ES-I3 (cell line): ENCODE data around the gene CTTNBP2NL.
"Not testable (repeated sequence)": the region's sequence is repeated elsewhere in the genome, so short reads cannot be mapped to it uniquely, and the experiment has no call there.

Source experiments
- H3K36me3 ChIP-seq: 2 replicates; pipeline ENCODE4 v1.6.1; 2013; ENCODE audit warnings: mild to moderate bottlenecking, low read length, control low read depth, moderate library complexity; ENCODE audit not compliant: insufficient read depth
- H3K4me1 ChIP-seq: 2 replicates; pipeline ENCODE4 v1.6.1; 2013; ENCODE audit warnings: mild to moderate bottlenecking, control low read depth, low read length; ENCODE audit not compliant: insufficient read depth
- H3K9ac ChIP-seq: 2 replicates; pipeline ENCODE4 v1.6.1; 2013; ENCODE audit warnings: low read depth, mild to moderate bottlenecking, low read length, moderate library complexity
- H3K9me3 ChIP-seq: 2 replicates; pipeline ENCODE4 v1.6.1; 2013; ENCODE audit warnings: mild to moderate bottlenecking, low read length, moderate library complexity; ENCODE audit not compliant: control insufficient read depth, insufficient read depth

The CTTNBP2NL gene

DNA sequence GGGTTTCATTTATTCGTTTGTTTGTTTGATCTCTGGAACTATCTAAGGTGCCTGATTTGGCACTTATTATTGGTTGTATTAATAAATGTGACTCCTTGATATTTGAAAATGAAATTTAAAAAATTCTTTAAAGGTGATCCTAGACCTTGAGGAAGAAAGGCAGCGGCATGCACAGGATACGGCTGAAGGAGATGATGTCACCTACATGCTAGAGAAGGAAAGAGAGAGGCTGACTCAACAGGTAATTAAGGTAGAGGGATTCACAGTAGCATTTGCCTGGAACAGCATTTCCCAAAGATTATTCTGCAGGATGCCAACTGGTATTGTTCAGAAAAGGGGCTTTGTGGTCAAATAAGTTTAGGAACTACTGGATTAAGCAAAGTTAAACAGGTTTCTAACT is 58.3 kb downstream of the CTTNBP2NL start:
- H3K9ac ChIP-seq = no peak overlapping the region
- H3K4me1 ChIP-seq = no peaks in the 10 kb centered on the region
- H3K9me3 ChIP-seq = no peaks in the 10 kb centered on the region
- H3K36me3 ChIP-seq = peaks cover 23% of the 10 kb centered on the region

DNA sequence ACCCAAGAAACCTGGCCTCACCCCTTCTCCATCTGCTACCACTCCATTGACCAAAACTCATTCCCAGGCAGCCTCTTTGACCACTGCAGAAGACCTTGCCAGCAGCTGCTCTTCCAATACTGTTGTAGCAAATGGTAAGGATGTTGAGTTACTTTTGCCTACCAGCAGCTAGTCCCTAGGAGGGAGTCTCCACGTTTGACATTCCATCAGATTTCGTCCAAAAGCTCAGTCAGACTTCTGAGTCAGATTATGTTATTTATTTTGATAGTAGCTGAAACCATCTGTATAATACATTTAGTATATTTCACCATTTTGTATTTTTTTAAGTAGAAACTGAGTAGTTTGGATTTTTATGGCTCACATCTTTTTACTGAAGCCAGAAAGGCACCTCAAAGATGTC is 61.2 kb downstream of the CTTNBP2NL start:
- no peak overlapping the region for H3K9ac ChIP-seq
- no peaks in the 10 kb centered on the region; the same call in 1 of the 2 replicates for H3K4me1 ChIP-seq
- no peaks in the 10 kb centered on the region for H3K9me3 ChIP-seq
- H3K36me3 ChIP-seq = peaks cover 20% of the 10 kb centered on the region

DNA sequence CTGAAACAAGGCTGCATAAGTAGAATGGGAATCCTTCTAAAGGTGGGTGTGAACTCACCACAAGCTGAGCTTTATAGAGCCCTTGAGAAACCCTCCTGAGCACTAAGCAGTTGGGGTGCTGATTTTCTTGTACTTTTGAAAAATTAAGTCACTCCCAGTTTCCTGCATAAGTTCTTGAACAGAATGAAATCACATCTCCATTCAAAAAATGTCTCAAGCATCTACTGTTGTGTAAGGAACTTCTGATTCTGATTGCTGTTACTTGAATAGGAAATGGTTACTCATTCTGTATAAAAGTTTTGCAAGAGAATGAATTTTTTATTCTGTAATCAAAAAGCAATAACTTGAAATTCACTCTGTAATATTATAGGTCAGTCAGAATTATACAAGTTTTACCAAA is 61.9 kb downstream of the CTTNBP2NL start:
- Histone ChIP-seq H3K36me3 (peaks cover 20% of the 10 kb centered on the region), H3K9me3 (no peaks in the 10 kb centered on the region), H3K4me1 (no peaks in the 10 kb centered on the region; the same call in 1 of the 2 replicates), H3K9ac (no peak overlapping the region)

DNA sequence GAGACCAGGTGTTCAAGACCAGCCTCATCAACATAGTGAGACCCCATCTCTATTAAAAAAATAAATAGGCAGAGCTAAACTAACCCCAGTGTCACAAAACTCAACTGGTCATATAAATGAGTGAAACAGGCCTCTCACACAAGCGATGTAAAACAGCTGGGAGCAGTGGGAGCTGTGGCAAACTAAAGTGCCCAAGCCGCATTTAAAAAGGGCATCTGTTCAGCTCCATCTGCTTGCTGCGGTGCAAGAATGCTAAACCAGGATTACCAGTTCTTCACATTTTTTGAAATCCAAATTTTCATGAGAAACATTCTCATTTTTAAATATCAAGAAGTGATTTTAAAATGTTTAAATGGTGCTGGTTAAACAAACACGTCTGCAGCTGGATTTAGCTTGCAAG is 62.7 kb downstream of the CTTNBP2NL start:
- H3K9ac ChIP-seq = no peak overlapping the region
- H3K9me3 ChIP-seq = no peaks in the 10 kb centered on the region
- peaks cover 20% of the 10 kb centered on the region for H3K36me3 ChIP-seq
- H3K4me1 ChIP-seq = no peaks in the 10 kb centered on the region; the same call in 1 of the 2 replicates

DNA sequence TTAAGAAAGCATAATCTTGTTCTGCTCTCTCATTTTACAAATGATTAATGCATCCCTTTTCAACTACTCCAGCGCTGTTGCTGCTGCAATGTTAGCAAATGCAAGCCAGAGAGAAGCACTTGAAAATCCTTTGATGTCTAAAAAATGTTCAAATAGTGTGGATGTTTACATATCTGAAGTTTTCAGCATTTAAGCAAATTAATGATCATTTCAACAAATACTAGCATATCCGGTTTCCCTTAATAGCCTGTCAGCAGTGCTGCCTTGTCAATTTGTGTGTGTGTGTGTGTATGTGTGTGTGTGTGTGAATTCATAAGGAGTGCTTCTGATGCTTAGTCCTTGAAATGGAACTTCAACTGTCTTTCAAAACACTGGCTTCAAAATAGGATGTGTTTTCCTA is 64.6 kb downstream of the CTTNBP2NL start:
- Histone ChIP-seq H3K36me3 (peaks cover 20% of the 10 kb centered on the region), H3K9ac (no peak overlapping the region), H3K9me3 (no peaks in the 10 kb centered on the region), H3K4me1 (peaks cover 10% of the 10 kb centered on the region; the same call in 1 of the 2 replicates)

DNA sequence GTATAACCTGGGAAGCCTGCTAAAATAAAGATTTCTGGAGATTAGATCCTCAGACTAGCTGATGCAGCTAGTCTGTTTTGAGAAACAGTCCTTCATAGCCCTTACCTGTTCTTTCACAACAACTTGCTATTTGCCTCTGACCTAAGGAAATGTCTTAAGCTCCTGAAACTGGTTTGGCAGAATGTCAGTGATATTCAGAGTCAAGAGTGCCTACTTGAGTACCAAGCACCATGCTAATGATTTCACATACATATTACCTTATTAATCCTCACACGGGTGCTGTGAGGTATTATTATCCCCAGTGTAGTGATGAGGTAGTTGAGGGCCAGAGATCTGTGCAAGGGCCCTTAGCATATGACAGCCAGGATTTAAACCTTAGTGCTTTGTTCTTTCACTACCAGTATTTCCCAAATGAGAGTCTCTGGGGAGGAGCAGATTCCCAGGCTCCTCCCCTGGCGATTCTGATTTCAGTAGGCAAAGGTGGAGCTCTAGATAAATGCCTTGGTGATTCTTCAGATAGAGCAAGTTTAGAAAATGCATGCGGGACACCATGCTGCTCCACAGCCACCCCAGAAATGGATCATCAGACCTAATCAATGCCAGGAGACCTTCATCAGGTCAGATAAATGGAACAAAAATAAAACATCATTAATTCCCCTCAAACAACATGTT is 65.3 kb downstream of the CTTNBP2NL start:
- Histone ChIP-seq H3K36me3 (peaks cover 15% of the 10 kb centered on the region), H3K9me3 (no peaks in the 10 kb centered on the region), H3K9ac (no peak overlapping the region), H3K4me1 (peaks cover 11% of the 10 kb centered on the region; the same call in 1 of the 2 replicates)

DNA sequence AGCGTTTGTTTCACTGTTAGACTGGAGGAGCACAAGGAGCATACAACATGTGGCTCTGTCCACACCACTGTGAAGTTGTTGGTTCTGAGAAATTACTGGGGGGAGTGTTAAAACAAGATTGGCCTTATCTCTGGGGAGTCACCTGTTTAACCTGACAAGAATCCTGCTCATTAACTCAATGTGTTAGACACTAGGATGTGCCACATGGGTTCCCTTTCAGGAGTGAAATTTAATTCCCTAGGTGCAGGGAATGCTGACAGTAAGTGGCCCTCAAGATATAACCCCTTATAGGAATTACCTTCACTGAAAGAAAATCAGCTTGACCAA is 66.9 kb downstream of the CTTNBP2NL start:
- H3K9me3 ChIP-seq = no peaks in the 10 kb centered on the region
- no peak overlapping the region for H3K9ac ChIP-seq
- H3K4me1 ChIP-seq = peaks cover 11% of the 10 kb centered on the region; the same call in 1 of the 2 replicates
- peaks cover 8% of the 10 kb centered on the region for H3K36me3 ChIP-seq

DNA sequence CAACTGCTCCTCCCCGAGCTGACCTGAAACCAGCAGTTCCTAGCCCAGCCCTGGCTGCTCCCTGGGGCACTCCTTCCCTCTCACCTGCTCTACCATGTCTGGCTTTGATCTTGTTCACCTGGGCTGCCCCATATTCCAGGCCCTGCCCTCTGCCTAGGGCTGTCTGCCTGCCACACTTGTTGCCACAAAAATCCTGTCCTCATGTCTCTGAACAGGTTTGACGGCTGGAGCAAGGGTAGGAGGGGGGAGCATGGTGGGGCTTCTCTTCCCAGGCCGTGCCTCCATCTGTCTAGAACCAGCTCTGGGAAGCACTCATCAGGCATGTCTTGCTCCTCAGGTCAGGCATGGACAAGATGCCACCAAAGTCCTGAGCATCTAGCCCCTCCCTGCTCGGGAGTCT is 68.5 kb downstream of the CTTNBP2NL start:
- Histone ChIP-seq H3K9me3 (no peaks in the 10 kb centered on the region), H3K4me1 (peaks cover 11% of the 10 kb centered on the region; the same call in 1 of the 2 replicates), H3K36me3 (no peaks in the 10 kb centered on the region), H3K9ac (no peak overlapping the region)

DNA sequence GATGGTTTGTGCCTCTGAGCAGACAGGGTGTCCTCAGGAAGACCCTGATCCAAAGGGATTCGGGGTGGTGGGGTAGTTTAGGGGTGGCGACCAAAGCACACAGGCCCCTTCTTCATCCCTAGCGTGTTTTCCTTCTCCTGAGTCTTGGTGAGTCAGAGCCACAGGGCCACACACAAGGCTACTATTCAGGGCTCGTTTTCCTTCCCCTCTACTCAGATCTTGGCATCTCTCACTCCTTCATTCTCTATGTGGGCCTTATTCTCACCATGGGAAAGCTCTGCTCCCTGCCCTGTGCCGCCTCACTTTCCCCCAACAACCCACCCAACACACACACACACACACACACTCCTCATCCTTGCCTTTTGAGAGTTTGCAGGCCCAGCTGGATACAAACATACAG is 69.1 kb downstream of the CTTNBP2NL start:
- Histone ChIP-seq H3K9ac (no peak overlapping the region), H3K36me3 (no peaks in the 10 kb centered on the region), H3K9me3 (no peaks in the 10 kb centered on the region), H3K4me1 (peaks cover 11% of the 10 kb centered on the region; the same call in 1 of the 2 replicates)

DNA sequence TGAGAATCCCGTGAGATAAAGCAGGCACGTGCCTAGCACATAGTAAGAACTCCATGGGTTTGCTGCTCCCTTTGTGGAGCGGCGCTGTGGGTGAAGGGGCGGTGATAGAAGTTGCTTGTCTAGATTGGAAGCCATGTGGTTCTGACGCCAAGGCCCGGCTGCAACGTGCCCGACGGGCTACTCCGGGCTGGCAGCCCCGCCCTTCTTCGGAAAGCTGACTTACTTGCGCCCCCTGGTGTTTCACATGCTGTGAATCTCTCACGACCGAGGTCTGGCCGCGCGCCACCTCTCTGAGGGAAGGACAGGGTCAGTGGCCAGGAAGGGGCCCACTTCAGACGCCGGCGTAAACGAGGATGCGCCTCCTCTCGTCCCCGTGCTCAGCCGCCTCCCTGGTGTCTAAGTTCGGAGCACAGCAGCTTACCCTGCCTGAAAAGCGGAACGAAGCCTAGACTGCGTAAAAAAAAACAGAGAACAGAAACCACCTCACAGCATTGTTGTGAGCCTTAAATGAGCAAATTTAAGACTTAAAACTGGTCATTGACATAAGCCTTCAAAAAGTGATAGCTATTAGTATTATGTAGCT is 70.2 kb downstream of the CTTNBP2NL start:
- Histone ChIP-seq H3K36me3 (no peaks in the 10 kb centered on the region), H3K4me1 (peaks cover 11% of the 10 kb centered on the region; the same call in 1 of the 2 replicates), H3K9me3 (no peaks in the 10 kb centered on the region), H3K9ac (peak overlapping the region; percentile 28; the same call in 1 of the 2 replicates)

DNA sequence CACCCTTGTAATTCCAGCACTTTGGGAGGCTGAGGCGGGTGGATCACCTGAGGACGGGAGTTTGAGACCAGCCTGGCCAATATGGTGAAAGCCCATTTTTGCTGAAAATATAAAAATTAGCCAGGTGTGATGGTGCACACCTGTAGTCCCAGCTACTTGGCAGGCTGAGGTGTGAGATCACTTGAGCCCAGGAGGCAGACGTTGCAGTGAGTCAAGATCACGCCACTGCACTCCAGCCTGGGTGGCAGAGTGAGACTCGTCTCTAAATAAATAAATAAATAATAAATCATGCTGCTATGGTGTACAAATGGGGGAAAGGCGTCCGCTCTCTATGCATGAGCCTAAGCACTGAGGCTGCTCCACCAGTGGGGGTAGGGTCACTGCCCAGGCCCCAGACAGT is 74.3 kb downstream of the CTTNBP2NL start:
- H3K36me3 ChIP-seq, H3K4me1 ChIP-seq, H3K9me3 ChIP-seq, H3K9ac ChIP-seq: not testable (repeated sequence)

DNA sequence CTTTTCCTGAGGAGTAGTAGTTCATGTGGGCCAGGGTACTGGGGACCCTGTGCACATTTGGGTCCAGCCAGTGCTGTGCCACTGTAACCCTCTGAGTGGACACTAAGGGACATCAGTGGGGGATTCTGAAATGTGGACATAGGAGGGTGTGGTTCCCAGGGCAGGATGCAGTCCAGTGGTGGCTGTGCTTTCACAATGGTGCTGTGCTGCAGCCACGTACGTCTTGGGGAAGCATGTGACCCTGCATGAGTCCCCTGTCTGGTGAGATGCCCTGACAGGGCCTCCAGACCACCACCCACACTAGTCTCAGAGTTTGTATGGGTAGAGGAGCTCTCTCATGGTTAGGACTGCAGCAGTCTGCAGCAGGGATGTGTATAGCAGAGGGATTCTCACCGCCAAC is 75.0 kb downstream of the CTTNBP2NL start:
- no peaks in the 10 kb centered on the region for H3K36me3 ChIP-seq
- H3K9ac ChIP-seq = no peak overlapping the region
- H3K9me3 ChIP-seq = no peaks in the 10 kb centered on the region
- no peaks in the 10 kb centered on the region; the same call in 1 of the 2 replicates for H3K4me1 ChIP-seq

DNA sequence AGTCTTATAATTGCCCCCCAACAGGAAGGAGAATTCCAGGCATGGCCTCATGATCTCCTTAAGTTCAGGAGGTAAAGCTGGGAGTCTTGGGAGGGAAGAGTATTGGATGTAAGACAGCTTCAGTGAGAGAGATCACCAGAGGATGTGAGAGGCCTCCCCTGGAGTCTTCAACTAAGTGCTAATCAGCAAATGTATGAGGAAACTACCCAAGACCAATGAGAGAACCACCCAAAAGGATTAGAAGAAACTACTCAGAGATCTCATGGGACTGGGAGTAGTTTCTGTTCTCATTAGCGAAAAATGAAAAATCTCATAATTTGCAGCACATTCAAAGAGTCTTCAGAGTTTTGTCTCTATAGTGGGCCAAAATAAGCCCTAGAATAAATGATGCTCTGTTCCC is 76.1 kb downstream of the CTTNBP2NL start:
- H3K36me3 ChIP-seq = no peaks in the 10 kb centered on the region
- H3K4me1 ChIP-seq = no peaks in the 10 kb centered on the region
- no peaks in the 10 kb centered on the region for H3K9me3 ChIP-seq
- H3K9ac ChIP-seq = no peak overlapping the region

DNA sequence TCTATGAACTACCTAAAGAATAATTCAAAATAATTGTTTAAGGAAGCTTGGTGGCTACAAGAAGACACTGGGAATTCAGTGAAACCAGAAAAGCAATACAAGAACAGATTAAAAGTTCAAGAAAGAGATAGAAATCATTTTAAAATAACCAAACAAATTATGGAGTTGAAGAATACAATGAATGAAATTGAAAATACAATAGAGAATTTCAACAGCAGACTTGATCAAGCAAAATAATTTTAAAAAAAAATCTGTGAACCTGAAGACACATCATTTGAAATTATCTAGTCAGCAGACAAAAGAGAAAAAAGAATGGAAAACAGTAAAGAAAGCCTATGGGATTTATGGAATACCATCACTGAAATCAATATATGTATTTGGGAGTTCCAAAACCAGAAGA is 81.5 kb downstream of the CTTNBP2NL start:
- H3K36me3 ChIP-seq = no peaks in the 10 kb centered on the region
- peaks cover 5% of the 10 kb centered on the region; the same call in 1 of the 2 replicates for H3K9me3 ChIP-seq
- H3K9ac ChIP-seq = no peak overlapping the region
- H3K4me1 ChIP-seq = no peaks in the 10 kb centered on the region

DNA sequence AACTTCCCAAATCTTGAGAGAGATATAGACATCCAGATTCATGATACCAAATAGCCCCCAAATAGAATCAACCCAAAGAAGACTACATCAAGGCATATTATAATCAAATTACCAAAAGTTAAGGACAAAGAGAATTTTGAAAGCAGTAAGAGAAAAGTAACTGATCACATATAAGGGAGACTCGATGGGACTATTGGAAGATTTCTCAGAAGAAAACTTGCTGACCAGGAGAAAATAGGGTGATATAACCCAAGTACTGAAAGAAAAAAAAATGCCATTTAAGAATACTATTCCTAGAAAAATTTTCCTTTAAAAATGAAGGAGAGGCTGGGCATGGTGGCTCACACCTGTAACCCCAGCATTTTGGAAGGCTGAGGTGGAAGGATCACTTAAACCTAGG is 82.3 kb downstream of the CTTNBP2NL start:
- no peaks in the 10 kb centered on the region for H3K4me1 ChIP-seq
- H3K9me3 ChIP-seq = peaks cover 5% of the 10 kb centered on the region; the same call in 1 of the 2 replicates
- H3K36me3 ChIP-seq = no peaks in the 10 kb centered on the region
- no peak overlapping the region for H3K9ac ChIP-seq
